Panc1 (cell line): ENCODE results near the gene ADCY9. TPM values are rescaled to one million over a fixed set of nuclear protein-coding genes. Genes with fewer than 3 reads are reported as not detected.

Experiments used
- ATAC-seq: fragments of 200-7000 bp; cut with Tn5 transposase; 2 replicates; pipeline ENCODE4 v1.9.1; 2020; ENCODE audit warnings: mild to moderate bottlenecking, moderate library complexity
- BruUV-seq: library from RNA; stranded (reverse); fragments of 400-500 nt; replicated peaks from 2 replicates; lab custom pipeline; 2021; lab: Mats Ljungman, UMichigan
- CTCF ChIA-PET: fragments of 300-600 bp; sonication (Branson Sonifier 250); formaldehyde crosslinking; loops from one replicate; lab custom pipeline; 2022; ENCODE audit warnings: antibody characterized with exemption; lab: Charles Lee
- POLR2A ChIA-PET: fragments of 300-600 bp; sonication (Branson Sonifier 250); formaldehyde crosslinking; loops from one replicate; lab custom pipeline; 2022; ENCODE audit warnings: antibody characterized with exemption; lab: Charles Lee
- DNase-seq: peaks from one replicate; pipeline ENCODE4 v3.0.0-alpha.2; 2010; ENCODE audit warnings: low read depth, low spot score
- H3K27ac ChIP-seq: 2 replicates; pipeline ENCODE4 v1.5.1; 2011; ENCODE audit warnings: mild to moderate bottlenecking, low read length, inconsistent platforms
- H3K27me3 ChIP-seq: fragments of 200-500 bp; sonication (Bioruptor generic); 2 replicates; pipeline ENCODE4 v1.6.0; 2014; ENCODE audit warnings: low read length, inconsistent platforms; ENCODE audit not compliant: control insufficient read depth, insufficient read depth
- H3K36me3 ChIP-seq: fragments of 200-500 bp; sonication (Bioruptor generic); 2 replicates; pipeline ENCODE4 v1.5.1; 2014; ENCODE audit warnings: inconsistent platforms, mild to moderate bottlenecking, low read length, moderate library complexity; ENCODE audit not compliant: control insufficient read depth, insufficient read depth
- H3K4me1 ChIP-seq: 2 replicates; pipeline ENCODE4 v1.5.1; 2011; ENCODE audit warnings: inconsistent platforms, mild to moderate bottlenecking, low read length, moderate library complexity; ENCODE audit not compliant: control insufficient read depth, insufficient read depth
- H3K4me3 ChIP-seq, 2 experiments: 2 replicates each; pipeline ENCODE4 v1.5.1; 2011 to 2012; ENCODE audit warnings: low read depth in 2 of 2, low read length in 2 of 2, mild to moderate bottlenecking in 2 of 2, inconsistent platforms in 1 of 2, moderate library complexity in 1 of 2
- H3K9me3 ChIP-seq: fragments of 200-500 bp; sonication (Bioruptor generic); 2 replicates; pipeline ENCODE4 v1.5.1; 2014; ENCODE audit warnings: low read depth, mild to moderate bottlenecking, inconsistent platforms, low read length, moderate library complexity; ENCODE audit not compliant: control insufficient read depth, insufficient read depth
- CTCF ChIP-seq: fragments of 450-650 bp; IDR thresholded peaks from 2 replicates; pipeline ENCODE4 v1.5.1; 2017; ENCODE audit warnings: mild to moderate bottlenecking
- POLR2AphosphoS5 ChIP-seq: IDR thresholded peaks from 2 replicates; pipeline ENCODE4 v1.6.1; 2012; ENCODE audit warnings: mild to moderate bottlenecking, low read depth, low read length, moderate library complexity
- REST ChIP-seq, 2 experiments: IDR thresholded peaks; 2 replicates each; pipeline ENCODE4 v1.6.1; 2011 to 2012; ENCODE audit warnings: low read depth in 2 of 2, control low read depth in 1 of 2, low read length in 1 of 2, mild to moderate bottlenecking in 1 of 2, moderate library complexity in 1 of 2; ENCODE audit not compliant: insufficient read depth in 1 of 2
- SIN3A ChIP-seq: IDR thresholded peaks from 2 replicates; pipeline ENCODE4 v1.6.1; 2012; ENCODE audit warnings: low read depth, mild to moderate bottlenecking, low read length, moderate library complexity, borderline replicate concordance; ENCODE audit not compliant: insufficient read depth
- TCF7L2 ChIP-seq: IDR thresholded peaks from 2 replicates; pipeline ENCODE4 v1.6.1; 2011; ENCODE audit warnings: mild to moderate bottlenecking, low read depth, low read length, inconsistent platforms
- in situ Hi-C: cut with HindIII; loops from 2 replicates; pipeline ENCODE4 v1.10.0; 2016; ENCODE audit warnings: low sequenced_read_pairs, low pct_unique_long_range_greater_than_20kb
- intact Hi-C: fragments of 100-400 bp; cut with micrococcal nuclease; formaldehyde crosslinking; loops from one replicate; pipeline ENCODE4 v1.10.0; 2022; ENCODE audit not compliant: unreplicated experiment
- total RNA-seq: library from RNA; stranded (reverse); gene quantifications from one replicate; pipeline ENCODE4 v1.2.1, GENCODE V29; 2021; ENCODE audit not compliant: unreplicated experiment

Gene ADCY9
- total RNA-seq, 1 experiment from 2014 or later, result 29.8 TPM

GRCh38 chr16:4060009-4060408 is 56.2 kb downstream of the ADCY9 start:
- Histone ChIP-seq H3K4me3 (no peak overlapping the region), H3K36me3 (no peaks in the 10 kb centered on the region), H3K4me1 (peaks cover 24% of the 10 kb centered on the region), H3K27me3 (no peaks in the 10 kb centered on the region), H3K27ac (peak overlapping the region; percentile 72), H3K9me3 (peaks cover 22% of the 10 kb centered on the region; the same call in 1 of the 2 replicates)
- TF ChIP-seq TCF7L2, result no peak
- TF ChIP-seq POLR2AphosphoS5, result no peak
- no peak for TF ChIP-seq CTCF
- TF ChIP-seq SIN3A, result no peak
- TF ChIP-seq REST (IDR thresholded peaks at IDR 0.05; ENCODE audit: insufficient read depth in 1 of 2, low read depth in 2 of 2, low read length in 1 of 2), result no peak
- in situ Hi-C loops (no loop called here), intact Hi-C loops (no loop called here)
- ATAC-seq, result peak; percentile 40
- ChIA-PET POLR2A (interaction anchor here (0.6 kb wide), 1 partner anchor 56 kb away, joined by 3 read pairs; no protein-coding TSS in a partner anchor), CTCF (interaction anchor here (0.6 kb wide), 1 partner anchor 193 kb away, joined by 3 read pairs; no protein-coding TSS in a partner anchor)
- no peak for DNase-seq
- no TSS peak for BruUV-seq

- no peak for ATAC-seq
- ChIA-PET POLR2A (interaction anchor here (0.6 kb wide), 1 partner anchor 92 kb away, joined by 4 read pairs; no protein-coding TSS in a partner anchor), CTCF (no interaction called here)
- peak overlapping the region; percentile 49 for H3K27ac ChIP-seq
- TF ChIP-seq TCF7L2, result no peak
- no peak for TF ChIP-seq REST (IDR thresholded peaks at IDR 0.05; ENCODE audit: insufficient read depth in 1 of 2, low read depth in 2 of 2, low read length in 1 of 2)
- TF ChIP-seq CTCF, result no peak
- no peak for TF ChIP-seq SIN3A
- no peak for TF ChIP-seq POLR2AphosphoS5
- H3K4me1 ChIP-seq, result peaks cover 29% of the 10 kb centered on the region
- peaks cover 14% of the 10 kb centered on the region; the same call in 1 of the 2 replicates for H3K9me3 ChIP-seq
- no peak for DNase-seq
- in situ Hi-C loops (no loop called here), intact Hi-C loops (loop anchor here (2.0 kb wide), 1 partner anchor 44 kb away; no protein-coding TSS in a partner anchor)
- H3K4me3 ChIP-seq, result no peak overlapping the region
- H3K36me3 ChIP-seq, result no peaks in the 10 kb centered on the region
- no peaks in the 10 kb centered on the region for H3K27me3 ChIP-seq
- BruUV-seq, result no TSS peak
These were observed 57.9 kb downstream of the ADCY9 start for GRCh38 chr16:4058386-4058785.
